GM12891 (cell line): ENCODE measurements around the gene CKM.

Experiments used
- PAX5 ChIP-seq: IDR thresholded peaks from 2 replicates; pipeline ENCODE4 v1.6.1; 2011; ENCODE audit warnings: low read length, moderate library complexity, mild to moderate bottlenecking; ENCODE audit not compliant: insufficient read depth, severe bottlenecking
- POLR2A ChIP-seq: IDR thresholded peaks from 2 replicates; pipeline ENCODE4 v1.6.1; 2011; ENCODE audit warnings: low read depth, low read length, control low read depth
- POLR2AphosphoS5 ChIP-seq: IDR thresholded peaks from 2 replicates; pipeline ENCODE4 v1.6.1; 2011; ENCODE audit warnings: low read depth, low read length, control low read depth
- POU2F2 ChIP-seq: IDR thresholded peaks from 2 replicates; pipeline ENCODE4 v1.6.1; 2011; ENCODE audit warnings: low read depth, mild to moderate bottlenecking, control low read depth, low read length, moderate library complexity
- SPI1 ChIP-seq: IDR thresholded peaks from 2 replicates; pipeline ENCODE4 v1.6.1; 2011; ENCODE audit warnings: low read depth, low read length, control low read depth
- TAF1 ChIP-seq: IDR thresholded peaks from 2 replicates; pipeline ENCODE4 v1.6.1; 2011; ENCODE audit warnings: low read depth, low read length, control low read depth

- TF ChIP-seq POU2F2 (no peak), POLR2AphosphoS5 (no peak), POLR2A (no peak), SPI1 (no peak), TAF1 (no peak), PAX5 (no peak)
These were observed 17.7 kb upstream of the CKM start, which contains the start of gene KLC3 for GRCh38 chr19:45340232-45340898.
